D721Med (cell line): ENCODE data around the gene NAT9.

Source experiments
- DNase-seq: peaks from one replicate; pipeline ENCODE4 v3.0.0; 2011; ENCODE audit warnings: low spot score; ENCODE audit not compliant: insufficient read length
- FAIRE-seq: peaks from 2 replicates; lab custom pipeline; 2011; peaks lifted over from hg19 to GRCh38; lab: Jason Lieb, UNC
- TF ChIP-seq, protein P1 (sequence below): IDR thresholded peaks from 2 replicates; pipeline ENCODE4 v1.5.1; 2012; ENCODE audit warnings: mild to moderate bottlenecking, control low read depth; ENCODE audit not compliant: insufficient read depth; ENCODE audit errors: missing control alignments

The NAT9 gene

DNA sequence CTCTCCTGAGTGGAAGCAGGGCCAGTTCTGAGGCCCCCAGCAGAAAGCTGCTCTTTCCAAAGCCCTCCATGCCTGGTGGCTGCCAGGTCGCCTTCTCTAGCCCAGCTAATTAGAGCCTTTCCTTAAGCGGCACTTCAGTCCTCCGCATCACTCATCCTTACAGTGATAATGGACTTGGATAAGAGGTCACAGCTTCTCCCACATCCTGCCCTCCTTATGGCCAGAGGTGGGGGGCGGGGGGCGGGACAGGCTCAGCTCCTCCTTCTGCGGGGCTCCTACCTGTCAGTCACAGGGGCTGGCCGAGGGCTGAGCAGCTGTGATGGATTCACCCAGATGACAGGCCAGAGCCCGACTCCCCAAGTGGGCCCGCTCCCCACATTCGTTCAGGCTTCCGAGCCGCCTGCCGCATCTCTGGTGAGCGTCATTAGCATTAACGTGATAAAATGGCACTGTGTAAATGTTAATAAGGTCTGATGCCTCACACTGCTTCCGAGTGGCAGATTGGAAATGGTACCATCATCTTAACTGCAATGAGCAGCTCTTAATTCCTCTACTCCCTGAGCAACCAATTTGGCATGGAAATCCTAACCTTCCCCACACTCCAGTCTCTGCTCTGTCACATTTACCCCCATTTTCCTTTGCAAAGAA, 42.3 kb upstream of the NAT9 start:
- DNase-seq (no peak), FAIRE-seq (no peak)

DNA sequence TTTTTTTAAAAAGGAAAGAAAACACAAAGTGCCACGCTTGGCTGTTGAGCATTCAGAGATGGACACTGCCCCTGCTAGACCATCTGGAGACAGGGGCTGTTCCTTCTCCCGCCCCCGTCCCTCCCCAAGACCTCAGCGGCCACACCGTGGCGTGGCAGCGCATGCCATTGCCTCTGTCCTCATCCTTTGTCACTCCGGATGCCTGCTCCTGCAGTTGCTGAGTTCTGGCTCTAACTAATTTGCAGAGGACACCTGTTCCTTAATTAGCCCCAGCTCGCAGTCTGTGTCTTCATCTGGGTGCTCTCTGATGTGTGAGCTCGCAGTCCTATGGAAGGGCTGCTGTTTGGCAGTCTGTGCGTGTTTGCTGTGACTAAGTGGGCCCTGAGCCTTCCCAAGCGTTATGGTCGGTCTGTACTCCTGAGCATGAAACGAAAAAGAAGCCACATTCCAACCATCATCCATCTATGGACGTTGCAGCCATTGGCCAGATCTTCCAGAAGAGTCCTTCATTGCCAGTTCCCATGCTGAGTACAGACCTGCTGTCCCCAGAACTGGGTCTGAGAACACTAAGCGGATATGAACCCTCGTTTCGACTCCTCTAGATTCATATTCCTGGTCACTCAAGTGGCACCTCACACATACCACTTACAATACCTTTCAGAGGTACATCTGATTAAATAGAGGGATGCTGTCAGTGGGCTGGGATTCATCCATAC, 40.9 kb upstream of the NAT9 start:
- TF ChIP-seq, protein P1, sequence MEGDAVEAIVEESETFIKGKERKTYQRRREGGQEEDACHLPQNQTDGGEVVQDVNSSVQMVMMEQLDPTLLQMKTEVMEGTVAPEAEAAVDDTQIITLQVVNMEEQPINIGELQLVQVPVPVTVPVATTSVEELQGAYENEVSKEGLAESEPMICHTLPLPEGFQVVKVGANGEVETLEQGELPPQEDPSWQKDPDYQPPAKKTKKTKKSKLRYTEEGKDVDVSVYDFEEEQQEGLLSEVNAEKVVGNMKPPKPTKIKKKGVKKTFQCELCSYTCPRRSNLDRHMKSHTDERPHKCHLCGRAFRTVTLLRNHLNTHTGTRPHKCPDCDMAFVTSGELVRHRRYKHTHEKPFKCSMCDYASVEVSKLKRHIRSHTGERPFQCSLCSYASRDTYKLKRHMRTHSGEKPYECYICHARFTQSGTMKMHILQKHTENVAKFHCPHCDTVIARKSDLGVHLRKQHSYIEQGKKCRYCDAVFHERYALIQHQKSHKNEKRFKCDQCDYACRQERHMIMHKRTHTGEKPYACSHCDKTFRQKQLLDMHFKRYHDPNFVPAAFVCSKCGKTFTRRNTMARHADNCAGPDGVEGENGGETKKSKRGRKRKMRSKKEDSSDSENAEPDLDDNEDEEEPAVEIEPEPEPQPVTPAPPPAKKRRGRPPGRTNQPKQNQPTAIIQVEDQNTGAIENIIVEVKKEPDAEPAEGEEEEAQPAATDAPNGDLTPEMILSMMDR = no peak
- DNase-seq (no peak), FAIRE-seq (no peak)

More for the DNA sequence above, 42.3 kb upstream of the NAT9 start:
- TF ChIP-seq, protein P1 = no peak

DNA sequence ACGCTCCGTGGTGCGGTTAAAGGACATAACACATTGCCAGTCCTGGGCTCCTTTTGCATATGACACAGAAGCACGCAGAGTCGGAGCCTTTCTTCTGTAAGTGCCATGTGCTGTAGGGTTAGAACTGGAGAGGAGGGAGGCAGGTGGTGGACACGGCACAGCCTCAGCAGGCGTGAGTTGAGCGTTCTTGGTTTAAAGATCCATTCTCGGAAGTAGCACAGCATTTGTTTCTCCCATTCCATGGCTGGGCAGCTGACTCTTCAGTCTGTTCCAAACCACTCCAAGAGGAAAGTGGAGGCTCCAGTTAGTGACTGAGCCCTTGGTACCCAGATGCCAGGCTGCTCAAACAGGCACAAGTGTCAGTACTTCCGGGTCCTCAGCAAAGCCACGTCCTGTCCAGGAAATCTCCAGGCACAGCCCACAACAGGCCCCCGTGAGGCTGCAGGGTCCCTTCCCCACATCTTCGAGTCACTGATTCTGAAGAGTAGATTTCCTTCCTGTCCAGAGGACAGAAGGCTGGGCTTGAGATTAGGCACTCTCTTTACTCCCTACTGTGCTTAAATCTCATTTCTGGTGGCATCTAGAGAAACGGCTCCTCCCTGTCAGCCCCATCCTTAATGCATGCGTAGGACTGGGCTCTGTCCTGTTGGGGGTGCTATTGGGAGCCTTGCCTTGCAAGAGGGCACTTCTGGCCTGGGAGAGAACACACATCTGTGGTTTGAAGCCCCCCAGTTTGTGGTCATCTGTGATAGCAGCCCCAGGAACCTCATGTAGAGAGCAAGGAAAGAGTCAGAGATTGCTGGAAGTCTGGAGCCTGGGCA, 39.6 kb upstream of the NAT9 start:
- TF ChIP-seq, protein P1 = peak; percentile 39
- FAIRE-seq = no peak

GRCh38 chr17:74815067-74815466, 38.9 kb upstream of the NAT9 start:
- TF ChIP-seq, protein P1 = no peak
- FAIRE-seq = no peak
- DNase-seq = no peak

More for the DNA sequence above, 39.6 kb upstream of the NAT9 start:
- DNase-seq = no peak

GRCh38 chr17:74814453-74814852, 38.3 kb upstream of the NAT9 start:
- TF ChIP-seq, protein P1 = no peak
- DNase-seq (no peak), FAIRE-seq (no peak)

DNA sequence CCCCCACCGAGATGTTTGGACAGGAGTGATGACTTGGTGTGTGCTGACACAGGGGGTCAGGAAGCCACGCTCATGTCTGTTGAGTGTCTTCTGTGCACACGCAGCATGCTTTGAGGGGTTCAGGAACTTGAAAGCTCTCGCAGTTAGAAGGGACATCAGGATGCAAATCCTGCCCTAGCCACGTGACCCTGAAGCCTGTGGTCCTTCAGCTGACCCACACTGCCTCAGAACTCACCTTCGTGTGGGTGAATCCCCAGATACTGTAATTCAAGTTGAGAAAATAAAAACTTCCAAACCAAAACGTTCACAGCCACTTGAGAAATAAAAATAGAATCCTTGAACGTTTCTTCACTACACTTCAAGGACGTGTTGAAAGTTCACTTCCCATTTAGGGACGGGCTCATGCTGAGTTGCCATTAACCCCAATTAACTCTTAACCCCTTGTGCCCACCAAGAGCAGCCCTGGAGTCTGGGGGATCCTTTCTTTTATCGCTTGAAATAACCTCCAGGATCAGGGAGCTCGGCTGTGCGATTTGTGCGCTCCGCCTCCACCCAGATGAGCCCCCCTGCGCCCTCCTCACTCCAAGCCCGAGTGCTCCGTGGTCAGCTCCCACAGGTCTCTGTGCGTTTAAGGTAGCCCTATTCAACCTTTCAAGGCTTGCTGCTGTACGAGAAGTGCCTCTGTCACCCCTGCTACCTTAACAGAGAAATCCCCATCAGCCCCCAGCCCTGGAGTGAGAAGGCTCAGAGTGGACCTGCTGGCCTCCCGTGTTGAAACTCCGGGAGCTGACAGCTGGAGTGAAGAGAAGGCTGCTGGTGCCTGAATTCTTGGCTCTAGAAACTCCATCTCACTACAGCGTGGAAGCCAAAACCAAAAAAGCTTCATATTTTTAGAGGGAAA, 36.2 kb upstream of the NAT9 start:
- no peak for FAIRE-seq
- TF ChIP-seq, protein P1 = no peak
- no peak for DNase-seq
